Mesothelial cell of epicardium (in vitro differentiated cells): ENCODE data around the gene SFXN4. TPM values are rescaled to one million over a fixed set of nuclear protein-coding genes. Genes with fewer than 3 reads are reported as not detected.
"Not testable (repeated sequence)": the region's sequence is repeated elsewhere in the genome, so short reads cannot be mapped to it uniquely, and the experiment has no call there.

Source experiments
- DNase-seq, 2 experiments: peaks; one replicate each; pipeline ENCODE4 v3.0.0; 2021; ENCODE audit warnings: low spot score in 2 of 2; ENCODE audit not compliant: unreplicated experiment in 2 of 2
- H3K27ac Mint-ChIP-seq: 2 replicates; pipeline ENCODE4 v1.8.0; 2021; ENCODE audit warnings: mixed read lengths
- H3K27me3 Mint-ChIP-seq: 2 replicates; pipeline ENCODE4 v1.8.0; 2021; ENCODE audit warnings: low read depth, mixed read lengths
- H3K36me3 Mint-ChIP-seq: 2 replicates; pipeline ENCODE4 v1.8.0; 2021; ENCODE audit warnings: mixed read lengths
- H3K4me1 Mint-ChIP-seq: 2 replicates; pipeline ENCODE4 v1.8.0; 2021; ENCODE audit warnings: mixed read lengths
- H3K4me3 Mint-ChIP-seq: 2 replicates; pipeline ENCODE4 v1.8.0; 2021; ENCODE audit warnings: mild to moderate bottlenecking, moderate library complexity, mixed read lengths
- H3K9me3 Mint-ChIP-seq: 2 replicates; pipeline ENCODE4 v1.8.0; 2021; ENCODE audit warnings: mixed read lengths
- CTCF ChIP-seq: fragments of 200-600 bp; sonication (generic); IDR thresholded peaks from one replicate; pipeline ENCODE4 v1.5.0; 2021; ENCODE audit warnings: antibody characterized with exemption; ENCODE audit not compliant: unreplicated experiment
- total RNA-seq: library from RNA; stranded (reverse); gene quantifications from 3 replicates; pipeline ENCODE4 v1.2.1, GENCODE V29; 2021

Gene SFXN4
- total RNA-seq, 1 donor from 2014 or later = 37.2 TPM

- H3K9me3 Mint-ChIP-seq = no peaks in the 10 kb centered on the region
- no peaks in the 10 kb centered on the region for H3K36me3 Mint-ChIP-seq
- H3K27me3 Mint-ChIP-seq = peaks cover 2% of the 10 kb centered on the region
- TF ChIP-seq CTCF = no peak
- DNase-seq = no peak
- no peak overlapping the region for H3K27ac Mint-ChIP-seq
- H3K4me3 Mint-ChIP-seq = no peak overlapping the region
- H3K4me1 Mint-ChIP-seq = peaks cover 8% of the 10 kb centered on the region
These were observed 24.8 kb upstream of the SFXN4 start for GRCh38 chr10:119190353-119190752.

- H3K4me1 Mint-ChIP-seq = peaks cover 8% of the 10 kb centered on the region
- no peak for TF ChIP-seq CTCF
- H3K4me3 Mint-ChIP-seq = no peak overlapping the region
- H3K27me3 Mint-ChIP-seq = peaks cover 2% of the 10 kb centered on the region
- no peaks in the 10 kb centered on the region for H3K9me3 Mint-ChIP-seq
- DNase-seq = no peak
- H3K36me3 Mint-ChIP-seq = no peaks in the 10 kb centered on the region
- H3K27ac Mint-ChIP-seq = no peak overlapping the region
These were observed 24.3 kb upstream of the SFXN4 start for GRCh38 chr10:119189811-119190282.

GRCh38 chr10:119183664-119184412, 18.3 kb upstream of the SFXN4 start:
- DNase-seq = no peak
- Mint-ChIP-seq H3K4me1 (peaks cover 6% of the 10 kb centered on the region), H3K4me3 (no peak overlapping the region)

GRCh38 chr10:119180850-119181400, 15.4 kb upstream of the SFXN4 start:
- H3K27me3 Mint-ChIP-seq, H3K27ac Mint-ChIP-seq, H3K4me3 Mint-ChIP-seq, H3K36me3 Mint-ChIP-seq, H3K9me3 Mint-ChIP-seq, DNase-seq: not testable (repeated sequence)
- peaks cover 19% of the 10 kb centered on the region for H3K4me1 Mint-ChIP-seq

More at GRCh38 chr10:119183664-119184412, 18.3 kb upstream of the SFXN4 start:
- H3K36me3 Mint-ChIP-seq = no peaks in the 10 kb centered on the region
- H3K27ac Mint-ChIP-seq = no peak overlapping the region
- H3K27me3 Mint-ChIP-seq = no peaks in the 10 kb centered on the region
- TF ChIP-seq CTCF = no peak
- H3K9me3 Mint-ChIP-seq = no peaks in the 10 kb centered on the region

- Mint-ChIP-seq H3K36me3 (peaks cover 3% of the 10 kb centered on the region), H3K4me1 (peaks cover 23% of the 10 kb centered on the region), H3K27ac (peak within 1 kb of the TSS; percentile 95), H3K9me3 (no peaks in the 10 kb centered on the region), H3K4me3 (peak within 1 kb of the TSS; percentile 98), H3K27me3 (no peaks in the 10 kb centered on the region)
- no peak for TF ChIP-seq CTCF
- peak; percentile 93 to 94 for DNase-seq
These were observed 13.0 kb upstream of the SFXN4 start, which contains the start of gene PRDX3 for GRCh38 chr10:119178372-119179119. PRDX3 (minus strand) TSS chr10:119178812; CDS start chr10:119178790, 22 bp downstream.
